Endodermal cell (in vitro differentiated cells): ENCODE results near the gene SULT1C4. TPM values are rescaled to one million over a fixed set of nuclear protein-coding genes. Genes with fewer than 3 reads are reported as not detected.

ENCODE experiments used
- DNase-seq: peaks from one replicate; pipeline ENCODE4 v3.0.0-alpha.2; 2017
- H3K27ac ChIP-seq: 2 replicates; pipeline ENCODE4 v1.5.1; 2013; ENCODE audit warnings: mild to moderate bottlenecking, low read depth, low read length, moderate library complexity
- H3K27me3 ChIP-seq: 2 replicates; pipeline ENCODE4 v1.6.1; 2013; ENCODE audit warnings: mild to moderate bottlenecking, low read length, moderate library complexity; ENCODE audit not compliant: insufficient read depth, control insufficient read depth, poor library complexity, severe bottlenecking
- H3K36me3 ChIP-seq: 2 replicates; pipeline ENCODE4 v1.7.0; 2013; ENCODE audit warnings: mild to moderate bottlenecking, low read length, moderate library complexity; ENCODE audit not compliant: control insufficient read depth, insufficient read depth
- H3K4me1 ChIP-seq: one replicate; pipeline ENCODE4 v1.7.0; 2013; ENCODE audit warnings: low read length; ENCODE audit not compliant: control insufficient read depth, insufficient read depth
- H3K4me3 ChIP-seq: 2 replicates; pipeline ENCODE4 v1.5.1; 2013; ENCODE audit warnings: mild to moderate bottlenecking, low read length, moderate library complexity
- H3K9ac ChIP-seq: 2 replicates; pipeline ENCODE4 v1.6.1; 2013; ENCODE audit warnings: mild to moderate bottlenecking, low read length, moderate library complexity; ENCODE audit not compliant: poor library complexity, severe bottlenecking; ENCODE audit errors: extremely low read depth
- H3K9me3 ChIP-seq: 2 replicates; pipeline ENCODE4 v1.6.1; 2013; ENCODE audit warnings: mild to moderate bottlenecking, low read length, moderate library complexity; ENCODE audit not compliant: control insufficient read depth
- H3K27ac Mint-ChIP-seq: 2 replicates; pipeline ENCODE4 v1.8.0; 2020; ENCODE audit warnings: mixed read lengths
- H3K27me3 Mint-ChIP-seq: 2 replicates; pipeline ENCODE4 v1.8.0; 2021; ENCODE audit warnings: mild to moderate bottlenecking, mixed read lengths; ENCODE audit not compliant: insufficient read depth
- H3K36me3 Mint-ChIP-seq: 2 replicates; pipeline ENCODE4 v1.8.0; 2020; ENCODE audit warnings: low read depth, mixed read lengths
- H3K4me1 Mint-ChIP-seq: 2 replicates; pipeline ENCODE4 v1.8.0; 2020; ENCODE audit warnings: mixed read lengths
- H3K4me3 Mint-ChIP-seq: 2 replicates; pipeline ENCODE4 v1.8.0; 2020; ENCODE audit warnings: mild to moderate bottlenecking, moderate library complexity, mixed read lengths
- H3K9me3 Mint-ChIP-seq: 2 replicates; pipeline ENCODE4 v1.8.0; 2020; ENCODE audit warnings: mild to moderate bottlenecking, mixed read lengths
- WGBS, 2 experiments: methylation state at CpG; one replicate each; pipeline versions ENCODE4 v1.1.5 to v1.1.7; 2013; ENCODE audit warnings: missing lambda C conversion rate in 2 of 2, mixed read lengths in 1 of 2; ENCODE audit not compliant: insufficient coverage in 1 of 2, insufficient read length in 1 of 2; 5-methylcytosine and 5-hydroxymethylcytosine counted together
- total RNA-seq, 2 donors: library from RNA; stranded (reverse); fragmentation: NEBNext Ultra II Directional in 1 of 2; extraction: Animal tissue kit (Norgen Biotek cat#: 25700) in 1 of 2; gene quantifications; 2 replicates in 1 of 2; 3 replicates in 1 of 2; pipeline ENCODE4 v1.2.1, GENCODE V29; 2021
- TF ChIP-seq, protein P1 (sequence below): fragments of 200-600 bp; sonication (generic); conservative IDR thresholded peaks from 2 replicates; pipeline ENCODE4 v1.5.0; 2021; ENCODE audit warnings: antibody characterized with exemption, mild to moderate bottlenecking

The SULT1C4 gene
- total RNA-seq, 2 donors from 2014 or later, result 2.4 to 2.7 TPM

DNA sequence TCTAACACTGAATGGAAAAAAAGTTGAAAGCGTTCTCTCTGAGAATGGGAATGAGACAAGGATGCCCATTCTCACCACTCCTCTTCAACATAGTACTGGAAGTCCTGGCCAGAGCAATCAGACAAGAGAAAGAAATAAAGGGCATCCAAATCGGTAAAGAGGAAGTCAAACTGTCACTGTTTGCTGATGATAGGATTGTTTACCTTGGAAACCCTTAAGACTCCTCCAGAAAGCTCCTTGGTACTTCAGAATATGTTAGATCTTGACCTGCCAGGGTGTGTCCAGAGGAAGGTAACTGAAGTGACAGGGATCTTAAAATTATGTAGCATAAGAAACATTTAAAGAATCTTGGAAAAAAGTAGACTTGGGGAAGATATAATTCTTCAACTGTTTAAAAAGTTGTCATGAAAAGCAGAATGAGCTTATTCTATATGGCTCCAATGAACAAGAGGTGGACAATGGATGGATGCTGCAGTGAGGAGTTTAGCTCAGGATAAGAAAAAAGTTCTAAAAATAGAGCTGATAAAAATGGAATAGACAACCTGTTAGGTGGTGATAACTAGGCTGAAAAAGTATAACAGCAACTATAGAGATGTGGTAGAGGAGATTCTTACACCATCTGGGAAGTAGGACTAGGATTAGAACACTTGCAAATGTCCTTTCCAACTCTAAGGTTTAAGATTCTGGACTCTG is 16.8 kb upstream of the SULT1C4 start:
- Histone ChIP-seq H3K9me3 (peaks cover 9% of the 10 kb centered on the region), H3K27ac (no peak overlapping the region), H3K4me1 (no peaks in the 10 kb centered on the region), H3K4me3 (no peak overlapping the region), H3K27me3 (no peaks in the 10 kb centered on the region), H3K9ac (no peak overlapping the region), H3K36me3 (no peaks in the 10 kb centered on the region)
- no peaks in the 10 kb centered on the region for H3K27me3 Mint-ChIP-seq
- H3K4me3 Mint-ChIP-seq, result no peak overlapping the region
- TF ChIP-seq, protein P1, sequence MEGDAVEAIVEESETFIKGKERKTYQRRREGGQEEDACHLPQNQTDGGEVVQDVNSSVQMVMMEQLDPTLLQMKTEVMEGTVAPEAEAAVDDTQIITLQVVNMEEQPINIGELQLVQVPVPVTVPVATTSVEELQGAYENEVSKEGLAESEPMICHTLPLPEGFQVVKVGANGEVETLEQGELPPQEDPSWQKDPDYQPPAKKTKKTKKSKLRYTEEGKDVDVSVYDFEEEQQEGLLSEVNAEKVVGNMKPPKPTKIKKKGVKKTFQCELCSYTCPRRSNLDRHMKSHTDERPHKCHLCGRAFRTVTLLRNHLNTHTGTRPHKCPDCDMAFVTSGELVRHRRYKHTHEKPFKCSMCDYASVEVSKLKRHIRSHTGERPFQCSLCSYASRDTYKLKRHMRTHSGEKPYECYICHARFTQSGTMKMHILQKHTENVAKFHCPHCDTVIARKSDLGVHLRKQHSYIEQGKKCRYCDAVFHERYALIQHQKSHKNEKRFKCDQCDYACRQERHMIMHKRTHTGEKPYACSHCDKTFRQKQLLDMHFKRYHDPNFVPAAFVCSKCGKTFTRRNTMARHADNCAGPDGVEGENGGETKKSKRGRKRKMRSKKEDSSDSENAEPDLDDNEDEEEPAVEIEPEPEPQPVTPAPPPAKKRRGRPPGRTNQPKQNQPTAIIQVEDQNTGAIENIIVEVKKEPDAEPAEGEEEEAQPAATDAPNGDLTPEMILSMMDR, result no peak
- H3K9me3 Mint-ChIP-seq, result peaks cover 5% of the 10 kb centered on the region
- no peak for DNase-seq
- H3K27ac Mint-ChIP-seq, result no peak overlapping the region
- 83 to 86% methylated on average over 1 to 2 of the region's 2 CpGs for WGBS, 2 experiments
- no peaks in the 10 kb centered on the region for H3K4me1 Mint-ChIP-seq
- H3K36me3 Mint-ChIP-seq, result no peaks in the 10 kb centered on the region

DNA sequence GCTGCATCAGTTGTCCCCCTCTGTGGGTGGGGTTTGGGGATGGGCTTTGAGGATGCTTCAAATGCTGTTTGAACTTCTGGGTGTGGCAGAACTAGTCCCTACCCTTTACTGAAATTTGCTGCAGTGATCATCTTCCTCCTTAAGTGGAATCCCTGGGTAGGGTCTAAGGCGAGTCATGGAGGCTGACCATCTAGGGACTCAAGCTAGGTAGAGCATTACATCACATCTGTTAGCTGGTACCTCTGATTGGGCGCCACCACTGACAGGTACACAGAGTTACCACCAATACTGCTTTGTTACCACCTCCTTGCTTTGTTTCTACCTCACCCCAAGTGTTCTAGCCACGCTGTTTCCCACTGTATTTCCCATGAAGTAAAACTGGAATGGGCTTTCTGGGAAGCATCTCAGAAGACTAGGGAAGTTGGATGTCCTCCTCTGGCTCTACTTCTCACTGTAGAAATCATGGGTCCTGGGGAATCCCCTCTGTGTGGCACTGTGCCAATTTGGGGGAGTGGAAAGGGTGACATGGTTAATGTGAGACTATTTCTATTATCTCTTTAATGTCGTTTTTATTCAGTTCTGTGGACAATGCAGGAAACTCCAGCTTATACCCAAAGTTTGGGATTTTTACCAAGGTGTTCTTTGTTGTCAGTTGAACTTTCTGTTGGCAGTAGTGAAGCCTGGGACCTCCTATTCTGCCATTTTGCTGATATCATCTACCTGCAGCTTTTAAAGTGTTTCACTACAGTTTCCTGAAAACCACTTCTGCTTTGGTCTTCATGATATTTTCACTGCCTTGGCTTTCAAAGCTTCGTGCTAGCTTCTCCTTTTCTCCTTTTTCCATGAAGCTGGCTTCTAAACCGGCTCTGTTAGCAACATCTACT is 14.5 kb upstream of the SULT1C4 start:
- Mint-ChIP-seq H3K4me1 (no peaks in the 10 kb centered on the region), H3K9me3 (peaks cover 5% of the 10 kb centered on the region), H3K36me3 (no peaks in the 10 kb centered on the region), H3K27me3 (no peaks in the 10 kb centered on the region), H3K27ac (no peak overlapping the region), H3K4me3 (no peak overlapping the region)
- Histone ChIP-seq H3K9ac (no peak overlapping the region), H3K27ac (no peak overlapping the region), H3K4me3 (no peak overlapping the region), H3K36me3 (no peaks in the 10 kb centered on the region), H3K9me3 (peaks cover 9% of the 10 kb centered on the region), H3K27me3 (no peaks in the 10 kb centered on the region), H3K4me1 (no peaks in the 10 kb centered on the region)
- TF ChIP-seq, protein P1, result no peak
- 88 to 89% methylated on average over 6 of the region's 6 CpGs for whole genome bisulfite sequencing, 2 experiments
- no peak for DNase-seq

DNA sequence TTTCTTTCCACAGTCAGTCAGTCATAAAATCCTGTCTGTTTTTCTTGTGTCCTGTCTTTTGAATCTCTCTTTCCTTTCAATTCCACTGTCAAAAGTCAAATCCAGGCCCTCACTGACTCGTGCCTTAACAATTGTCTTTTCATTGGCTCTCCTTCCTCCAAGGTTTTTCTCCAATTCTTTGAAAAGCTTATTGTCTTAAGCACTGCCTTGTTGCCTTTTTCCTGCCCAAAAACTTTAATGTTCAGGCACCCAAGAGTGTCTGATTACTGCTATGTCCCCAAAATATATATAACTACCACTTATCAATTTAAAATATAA is 13.9 kb upstream of the SULT1C4 start:
- whole genome bisulfite sequencing, 2 experiments, result 88 to 91% methylated on average over 1 of the region's 1 CpG
- Mint-ChIP-seq H3K36me3 (no peaks in the 10 kb centered on the region), H3K27me3 (no peaks in the 10 kb centered on the region), H3K4me1 (no peaks in the 10 kb centered on the region), H3K4me3 (no peak overlapping the region), H3K9me3 (peaks cover 5% of the 10 kb centered on the region), H3K27ac (no peak overlapping the region)
- Histone ChIP-seq H3K4me1 (no peaks in the 10 kb centered on the region), H3K27ac (no peak overlapping the region), H3K9ac (no peak overlapping the region), H3K36me3 (no peaks in the 10 kb centered on the region), H3K27me3 (no peaks in the 10 kb centered on the region), H3K4me3 (no peak overlapping the region), H3K9me3 (peaks cover 9% of the 10 kb centered on the region)
- TF ChIP-seq, protein P1, result no peak
- DNase-seq, result no peak
